Measurements from ENCODE around the gene AXL. TPM values are rescaled to one million over a fixed set of nuclear protein-coding genes. Genes with fewer than 3 reads are reported as not detected.

The AXL gene
- total and polyA plus RNA-seq, 4 donors = 8.2 to 53.0 (median 31.0) TPM

GRCh38 chr19:41193430-41194156 is 25.4 kb upstream of the AXL start:
- WGBS, 2 donors = 22 to 23% methylated on average over 13 of the region's 13 CpGs
- H3K4me3 ChIP-seq = peak overlapping the region; percentile 11

GRCh38 chr19:41194157-41194552 is 24.9 kb upstream of the AXL start:
- Histone ChIP-seq H3K9me3 (ENCODE audit: control insufficient read depth in 4 of 4, insufficient read depth in 3 of 4, low read length in 3 of 4) (no peaks in the 10 kb centered on the region), H3K4me1 (ENCODE audit: control insufficient read depth in 5 of 5, insufficient read depth in 5 of 5, low read length in 5 of 5) (peaks cover 0 to 6% (median 0%) of the 10 kb centered on the region in 5 donors), H3K36me3 (ENCODE audit: control insufficient read depth in 4 of 4, insufficient read depth in 4 of 4, low read length in 4 of 4) (no peaks in the 10 kb centered on the region), H3K27ac (ENCODE audit: low read depth in 1 of 2, low read length in 1 of 2) (no peak overlapping the region), H3K27me3 (ENCODE audit: control insufficient read depth in 3 of 3, insufficient read depth in 3 of 3, low read length in 2 of 3) (peaks cover 0 to 18% (median 13%) of the 10 kb centered on the region in 3 donors), H3K9ac (ENCODE audit: insufficient read depth in 1 of 2, low read length in 2 of 2) (no peak overlapping the region), H3K4me3 (no peak overlapping the region)
- 22 to 39% methylated on average over 6 of the region's 6 CpGs for WGBS, 2 donors
- DNase-seq = no peak
- ATAC-seq (ENCODE audit: insufficient read depth, low FRiP score) = no peak
- TF ChIP-seq CTCF (IDR thresholded peaks at IDR 0.05; ENCODE audit: control extremely low read depth, extremely low read depth) = no peak

More at GRCh38 chr19:41193430-41194156, 25.4 kb upstream of the AXL start:
- no peaks in the 10 kb centered on the region for H3K36me3 ChIP-seq (ENCODE audit: control insufficient read depth in 4 of 4, insufficient read depth in 4 of 4, low read length in 4 of 4)
- DNase-seq = no peak
- no peak overlapping the region for H3K9ac ChIP-seq (ENCODE audit: insufficient read depth in 1 of 2, low read length in 2 of 2)
- H3K27ac ChIP-seq (ENCODE audit: low read depth in 1 of 2, low read length in 1 of 2) = no peak overlapping the region
- H3K27me3 ChIP-seq (ENCODE audit: control insufficient read depth in 3 of 3, insufficient read depth in 3 of 3, low read length in 2 of 3) = peaks cover 0 to 18% (median 13%) of the 10 kb centered on the region in 3 donors
- no peak for TF ChIP-seq CTCF (IDR thresholded peaks at IDR 0.05; ENCODE audit: control extremely low read depth, extremely low read depth)
- ATAC-seq (ENCODE audit: insufficient read depth, low FRiP score) = no peak
- peaks cover 0 to 6% (median 0%) of the 10 kb centered on the region in 5 donors for H3K4me1 ChIP-seq (ENCODE audit: control insufficient read depth in 5 of 5, insufficient read depth in 5 of 5, low read length in 5 of 5)
- no peaks in the 10 kb centered on the region for H3K9me3 ChIP-seq (ENCODE audit: control insufficient read depth in 4 of 4, insufficient read depth in 3 of 4, low read length in 3 of 4)

GRCh38 chr19:41195675-41196497 is 23.1 kb upstream of the AXL start:
- peaks cover 0 to 6% (median 0%) of the 10 kb centered on the region in 5 donors for H3K4me1 ChIP-seq (ENCODE audit: control insufficient read depth in 5 of 5, insufficient read depth in 5 of 5, low read length in 5 of 5)
- 68 to 73% methylated on average over 10 of the region's 10 CpGs for WGBS, 2 donors
- no peak for ATAC-seq (ENCODE audit: insufficient read depth, low FRiP score)
- no peak overlapping the region for H3K27ac ChIP-seq (ENCODE audit: low read depth in 1 of 2, low read length in 1 of 2)
- no peak for DNase-seq
- no peak overlapping the region for H3K9ac ChIP-seq (ENCODE audit: insufficient read depth in 1 of 2, low read length in 2 of 2)
- TF ChIP-seq CTCF (IDR thresholded peaks at IDR 0.05; ENCODE audit: control extremely low read depth, extremely low read depth) = no peak
- H3K4me3 ChIP-seq = no peak overlapping the region
- H3K9me3 ChIP-seq (ENCODE audit: control insufficient read depth in 4 of 4, insufficient read depth in 3 of 4, low read length in 3 of 4) = no peaks in the 10 kb centered on the region
- H3K27me3 ChIP-seq (ENCODE audit: control insufficient read depth in 3 of 3, insufficient read depth in 3 of 3, low read length in 2 of 3) = peaks cover 0 to 18% (median 9%) of the 10 kb centered on the region in 3 donors
- no peaks in the 10 kb centered on the region for H3K36me3 ChIP-seq (ENCODE audit: control insufficient read depth in 4 of 4, insufficient read depth in 4 of 4, low read length in 4 of 4)
